Gastroesophageal sphincter (tissue), 4 donors: ENCODE measurements around the gene HNRNPR. TPM values are rescaled to one million over a fixed set of nuclear protein-coding genes. Genes with fewer than 3 reads are reported as not detected.

ENCODE experiments used
- ATAC-seq: fragments of 150-250 bp; one replicate; pipeline ENCODE4 v1.9.1; 2016; ENCODE audit warnings: mild to moderate bottlenecking, moderate library complexity
- H3K27ac ChIP-seq, 4 donors: fragments of 200-600 bp; sonication (generic) in 3 of 4; 1 replicate in 3 of 4; 2 replicates in 1 of 4; pipeline ENCODE4 v1.5.1; 2016 to 2019
- H3K27me3 ChIP-seq: fragments of 200-600 bp; sonication (generic); one replicate; pipeline ENCODE4 v1.5.1; 2019
- H3K36me3 ChIP-seq, 2 donors: fragments of 200-600 bp; sonication (generic); one replicate each; pipeline ENCODE4 v1.5.1; 2019; ENCODE audit warnings: control low read depth in 1 of 2
- H3K4me1 ChIP-seq, 3 donors: fragments of 200-600 bp; sonication (generic); 1 replicate in 2 of 3; 2 replicates in 1 of 3; pipeline ENCODE4 v1.5.1; 2016 to 2019; ENCODE audit warnings: control low read depth in 2 of 3
- H3K4me3 ChIP-seq, 2 donors: fragments of 200-600 bp; sonication (generic); one replicate each; pipeline ENCODE4 v1.5.1; 2019; ENCODE audit warnings: mild to moderate bottlenecking in 1 of 2, moderate library complexity in 1 of 2
- H3K9me3 ChIP-seq, 3 donors: fragments of 200-600 bp; sonication (generic); one replicate each; pipeline ENCODE4 v1.5.1; 2017 to 2019; ENCODE audit warnings: control low read depth in 2 of 3
- EP300 ChIP-seq: sonication (generic); formaldehyde crosslinking; IDR thresholded peaks from one replicate; pipeline ENCODE4 v1.6.1; 2017; ENCODE audit warnings: antibody characterized with exemption, mild to moderate bottlenecking
- POLR2A ChIP-seq, 2 donors: fragments of 450-650 bp; IDR thresholded peaks; one replicate each; pipeline ENCODE4 v1.6.1; 2017; ENCODE audit warnings: antibody characterized with exemption in 2 of 2, mild to moderate bottlenecking in 2 of 2, moderate library complexity in 1 of 2
- POLR2AphosphoS5 ChIP-seq: sonication (generic); formaldehyde crosslinking; IDR thresholded peaks from one replicate; pipeline ENCODE4 v1.6.1; 2017; ENCODE audit warnings: antibody characterized with exemption
- WGBS, 2 donors: methylation state at CpG; one replicate each; pipeline ENCODE4 v1.1.5; 2018; ENCODE audit warnings: low coverage in 1 of 2; 5-methylcytosine and 5-hydroxymethylcytosine counted together
- total RNA-seq, 4 donors: library from RNA; depleted of rRNA; stranded (reverse); fragments of >200 nt; gene quantifications; one replicate each; pipeline ENCODE4 v1.1.0, GENCODE V29; 2016
- TF ChIP-seq, protein P1 (sequence below), 4 experiments: fragments of 200-600 bp in 2 of 4; fragments of 450-650 bp in 2 of 4; sonication (generic) in 1 of 4; IDR thresholded peaks; one replicate each; pipeline ENCODE4 v1.5.1; 2017 to 2019; ENCODE audit warnings: antibody characterized with exemption in 4 of 4, mild to moderate bottlenecking in 2 of 4, moderate library complexity in 2 of 4

Gene HNRNPR
- total RNA-seq, 4 donors from 2014 or later: 67.5 to 91.1 (median 73.6) TPM

DNA sequence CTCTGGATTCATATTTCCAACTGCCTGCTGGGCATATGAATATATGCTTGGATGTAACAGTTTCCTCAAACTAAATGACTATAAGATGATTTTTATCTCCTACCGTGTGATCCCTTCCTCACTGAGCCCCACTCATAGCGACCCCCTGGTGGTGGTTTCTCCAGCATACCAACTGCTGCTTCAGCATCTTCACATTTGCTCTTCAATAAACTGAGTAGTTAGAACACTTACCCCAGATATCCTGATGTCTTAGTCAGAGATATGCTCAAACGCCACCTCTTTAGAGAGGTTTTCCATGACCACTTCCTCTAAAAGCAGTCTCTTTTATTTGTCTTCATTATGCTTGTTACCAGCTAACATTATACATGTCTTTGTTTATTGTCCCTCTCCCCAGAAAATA, 10.2 kb upstream of the HNRNPR start:
- no peak for TF ChIP-seq EP300
- no peak for TF ChIP-seq POLR2AphosphoS5
- TF ChIP-seq, protein P1, sequence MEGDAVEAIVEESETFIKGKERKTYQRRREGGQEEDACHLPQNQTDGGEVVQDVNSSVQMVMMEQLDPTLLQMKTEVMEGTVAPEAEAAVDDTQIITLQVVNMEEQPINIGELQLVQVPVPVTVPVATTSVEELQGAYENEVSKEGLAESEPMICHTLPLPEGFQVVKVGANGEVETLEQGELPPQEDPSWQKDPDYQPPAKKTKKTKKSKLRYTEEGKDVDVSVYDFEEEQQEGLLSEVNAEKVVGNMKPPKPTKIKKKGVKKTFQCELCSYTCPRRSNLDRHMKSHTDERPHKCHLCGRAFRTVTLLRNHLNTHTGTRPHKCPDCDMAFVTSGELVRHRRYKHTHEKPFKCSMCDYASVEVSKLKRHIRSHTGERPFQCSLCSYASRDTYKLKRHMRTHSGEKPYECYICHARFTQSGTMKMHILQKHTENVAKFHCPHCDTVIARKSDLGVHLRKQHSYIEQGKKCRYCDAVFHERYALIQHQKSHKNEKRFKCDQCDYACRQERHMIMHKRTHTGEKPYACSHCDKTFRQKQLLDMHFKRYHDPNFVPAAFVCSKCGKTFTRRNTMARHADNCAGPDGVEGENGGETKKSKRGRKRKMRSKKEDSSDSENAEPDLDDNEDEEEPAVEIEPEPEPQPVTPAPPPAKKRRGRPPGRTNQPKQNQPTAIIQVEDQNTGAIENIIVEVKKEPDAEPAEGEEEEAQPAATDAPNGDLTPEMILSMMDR (IDR thresholded peaks at IDR 0.05): no peak
- no peak for TF ChIP-seq POLR2A (IDR thresholded peaks at IDR 0.05)
- Histone ChIP-seq H3K4me1 (peaks cover 0 to 20% (median 0%) of the 10 kb centered on the region in 3 donors), H3K36me3 (peaks cover 0 to 12% of the 10 kb centered on the region in 2 donors), H3K9me3 (peaks cover 0 to 4% (median 0%) of the 10 kb centered on the region in 3 donors), H3K4me3 (no peak overlapping the region), H3K27ac (no peak overlapping the region), H3K27me3 (no peaks in the 10 kb centered on the region)
- ATAC-seq: no peak
- WGBS, 2 donors: 47 to 50% methylated on average over 2 to 3 of the region's 3 CpGs

DNA sequence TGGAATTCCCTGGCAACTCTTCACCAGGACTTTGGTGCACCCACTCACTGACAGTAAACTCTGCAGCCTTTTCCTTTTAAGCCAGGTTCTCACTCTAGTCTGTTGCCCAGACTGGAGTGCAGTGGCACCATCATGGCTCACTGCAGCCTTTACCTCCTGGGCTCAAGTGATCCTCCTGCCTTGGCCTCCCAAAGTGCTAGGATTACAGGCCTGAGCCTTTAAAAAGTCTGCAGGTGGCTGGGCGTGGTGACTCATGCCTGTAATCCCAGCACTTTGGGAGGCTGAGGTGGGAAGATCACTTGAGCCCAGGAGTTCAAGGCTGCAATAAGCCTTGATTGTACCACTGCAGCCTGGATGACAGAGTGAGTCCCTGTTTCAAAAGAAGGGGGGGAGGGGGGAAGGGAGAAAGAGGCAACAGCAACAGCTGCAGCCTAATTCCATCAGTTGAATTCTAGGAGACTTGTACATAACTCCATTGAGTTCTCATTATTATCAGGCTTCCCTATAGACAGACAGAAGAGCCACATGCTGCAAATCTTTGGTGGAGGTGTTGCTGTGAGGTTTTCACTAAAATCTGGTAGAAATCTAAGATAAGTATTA, 8.1 kb upstream of the HNRNPR start:
- no peaks in the 10 kb centered on the region for H3K9me3 ChIP-seq
- ATAC-seq: no peak
- H3K27ac ChIP-seq: no peak overlapping the region
- peaks cover 0 to 11% (median 0%) of the 10 kb centered on the region in 3 donors for H3K4me1 ChIP-seq
- no peak for TF ChIP-seq POLR2AphosphoS5
- TF ChIP-seq, protein P1 (IDR thresholded peaks at IDR 0.05): no peak
- TF ChIP-seq POLR2A (IDR thresholded peaks at IDR 0.05): no peak
- TF ChIP-seq EP300: no peak
- H3K27me3 ChIP-seq: no peaks in the 10 kb centered on the region
- no peak overlapping the region for H3K4me3 ChIP-seq
- WGBS, 2 donors: no CpG with 5 or more reads among the region's 1 CpG
- no peaks in the 10 kb centered on the region for H3K36me3 ChIP-seq

DNA sequence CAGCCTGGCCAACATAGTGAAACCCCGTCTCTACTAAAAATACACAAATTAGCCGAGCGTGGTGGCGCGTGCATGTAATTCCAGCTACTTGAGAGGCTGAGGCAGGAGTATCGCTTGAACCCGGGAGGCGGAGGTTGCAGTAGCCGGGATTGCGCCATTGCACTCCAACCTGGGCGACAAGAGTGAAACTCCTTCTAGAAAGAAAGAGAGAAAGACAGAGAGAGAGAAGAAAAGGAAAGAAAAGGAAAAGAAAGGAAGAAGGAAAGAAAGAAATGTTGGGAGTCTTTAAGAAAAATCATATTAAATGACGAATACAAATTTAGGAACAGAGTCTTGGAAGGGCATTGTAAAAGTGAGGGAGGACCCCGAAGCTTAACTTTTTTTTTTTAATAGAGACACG, 1.8 kb upstream of the HNRNPR start:
- 91 to 96% methylated on average over 3 to 14 of the region's 14 CpGs for WGBS, 2 donors

DNA sequence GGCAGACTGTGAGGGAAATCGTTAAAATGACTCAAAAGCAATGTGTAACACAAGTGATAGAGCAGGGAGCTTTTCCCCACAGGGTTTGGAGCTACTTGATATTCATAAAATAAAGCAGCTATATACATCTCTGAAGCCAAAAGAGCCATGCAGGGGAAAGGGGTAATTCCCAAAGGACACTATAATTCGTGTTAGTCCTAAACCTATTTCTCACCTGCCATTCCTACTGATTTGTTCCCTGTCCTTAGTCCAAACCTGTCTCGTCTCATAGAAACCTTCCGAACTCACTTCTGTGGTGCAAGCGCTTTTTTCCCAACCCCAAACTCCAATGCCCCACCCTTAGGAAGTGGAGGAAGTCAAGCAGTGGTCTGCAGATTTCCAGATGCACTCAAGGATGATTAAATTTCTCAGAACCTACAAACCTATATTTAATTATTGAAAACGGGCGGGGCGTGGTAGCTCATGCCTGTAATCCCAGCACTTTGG, 946 bp upstream of the HNRNPR start:
- WGBS, 2 donors: 13 to 23% methylated on average over 7 to 8 of the region's 8 CpGs
- peaks cover 5 to 39% (median 19%) of the 10 kb centered on the region in 3 donors for H3K4me1 ChIP-seq
- peak overlapping the region; percentile 89 to 99 (median 98) for H3K27ac ChIP-seq
- H3K4me3 ChIP-seq: peak overlapping the region; percentile 64 to 93
- H3K36me3 ChIP-seq: no peaks in the 10 kb centered on the region
- H3K27me3 ChIP-seq: no peaks in the 10 kb centered on the region
- TF ChIP-seq, protein P1 (IDR thresholded peaks at IDR 0.05): no peak
- TF ChIP-seq POLR2AphosphoS5: no peak
- no peak for TF ChIP-seq POLR2A (IDR thresholded peaks at IDR 0.05)
- no peak for TF ChIP-seq EP300
- ATAC-seq: no peak
- H3K9me3 ChIP-seq: no peaks in the 10 kb centered on the region

More for the DNA sequence above, 1.8 kb upstream of the HNRNPR start:
- no peak overlapping the region for H3K4me3 ChIP-seq
- H3K9me3 ChIP-seq: no peaks in the 10 kb centered on the region
- peaks cover 5 to 30% (median 16%) of the 10 kb centered on the region in 3 donors for H3K4me1 ChIP-seq
- H3K27me3 ChIP-seq: no peaks in the 10 kb centered on the region
- no peak for ATAC-seq
- no peaks in the 10 kb centered on the region for H3K36me3 ChIP-seq
- TF ChIP-seq EP300 (no peak), POLR2AphosphoS5 (no peak), POLR2A (IDR thresholded peaks at IDR 0.05) (no peak)
- TF ChIP-seq, protein P1 (IDR thresholded peaks at IDR 0.05): no peak
- H3K27ac ChIP-seq: no peak overlapping the region
